GM15510 (cell line): ENCODE data around the gene PCDHA4.
"Not testable (repeated sequence)": the region's sequence is repeated elsewhere in the genome, so short reads cannot be mapped to it uniquely, and the experiment has no call there.

Experiments
- POLR2A ChIP-seq: IDR thresholded peaks from 3 replicates; pipeline ENCODE4 v1.6.1; 2011; ENCODE audit warnings: borderline replicate concordance; ENCODE audit not compliant: insufficient read length; ENCODE audit errors: extremely low read depth

PCDHA4 gene

DNA sequence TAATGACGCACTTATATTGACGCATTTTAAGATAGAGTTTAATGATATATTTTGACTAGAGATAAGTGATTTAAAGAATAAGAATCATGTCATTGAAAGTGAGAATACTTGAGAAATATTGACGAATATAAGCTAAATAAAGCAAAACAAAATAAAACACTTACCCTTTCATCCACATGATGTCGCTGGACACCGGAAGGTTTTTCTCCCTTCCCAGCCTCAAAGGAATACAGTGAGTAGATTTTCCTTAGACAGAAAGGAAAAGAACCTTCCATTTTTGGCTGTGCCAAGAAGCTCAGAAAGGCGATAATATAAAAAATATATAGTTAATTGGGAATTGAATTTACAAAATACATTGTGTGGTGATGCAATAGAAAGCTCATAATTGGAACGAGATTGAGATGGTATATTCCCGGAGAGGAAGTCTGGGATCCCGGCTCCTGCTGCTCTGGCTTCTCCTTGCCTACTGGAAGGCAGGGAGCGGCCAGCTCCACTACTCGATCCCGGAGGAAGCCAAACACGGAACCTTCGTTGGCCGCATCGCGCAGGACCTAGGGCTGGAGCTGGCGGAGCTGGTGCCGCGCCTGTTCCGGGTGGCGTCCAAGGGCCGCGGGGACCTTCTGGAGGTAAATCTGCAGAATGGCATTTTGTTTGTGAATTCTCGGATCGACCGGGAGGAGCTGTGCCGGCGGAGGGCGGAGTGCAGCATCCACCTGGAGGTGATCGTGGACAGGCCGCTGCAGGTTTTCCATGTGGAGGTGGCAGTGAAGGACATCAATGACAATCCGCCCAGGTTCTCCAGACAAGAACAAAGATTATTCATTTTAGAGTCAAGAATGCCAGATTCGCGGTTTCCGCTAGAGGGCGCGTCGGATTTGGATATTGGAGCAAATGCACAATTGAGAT, 14.8 kb downstream of the PCDHA4 start, which contains the start of gene PCDHA5:
Gene PCDHA5 (plus strand): TSS at position 239 of the 906 bp plus-strand sequence.
- TF ChIP-seq POLR2A: no peak

DNA sequence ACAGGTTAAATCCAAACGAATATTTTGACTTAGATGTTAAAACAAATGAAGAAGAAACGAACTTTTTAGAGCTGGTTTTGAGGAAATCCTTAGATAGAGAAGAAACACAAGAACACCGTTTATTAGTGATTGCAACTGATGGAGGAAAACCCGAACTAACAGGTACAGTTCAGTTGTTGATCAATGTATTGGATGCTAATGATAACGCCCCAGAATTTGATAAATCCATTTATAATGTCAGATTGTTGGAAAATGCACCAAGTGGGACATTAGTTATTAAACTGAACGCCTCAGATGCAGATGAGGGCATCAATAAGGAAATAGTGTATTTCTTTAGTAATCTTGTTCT, 15.4 kb downstream of the PCDHA4 start:
- no peak for TF ChIP-seq POLR2A

DNA sequence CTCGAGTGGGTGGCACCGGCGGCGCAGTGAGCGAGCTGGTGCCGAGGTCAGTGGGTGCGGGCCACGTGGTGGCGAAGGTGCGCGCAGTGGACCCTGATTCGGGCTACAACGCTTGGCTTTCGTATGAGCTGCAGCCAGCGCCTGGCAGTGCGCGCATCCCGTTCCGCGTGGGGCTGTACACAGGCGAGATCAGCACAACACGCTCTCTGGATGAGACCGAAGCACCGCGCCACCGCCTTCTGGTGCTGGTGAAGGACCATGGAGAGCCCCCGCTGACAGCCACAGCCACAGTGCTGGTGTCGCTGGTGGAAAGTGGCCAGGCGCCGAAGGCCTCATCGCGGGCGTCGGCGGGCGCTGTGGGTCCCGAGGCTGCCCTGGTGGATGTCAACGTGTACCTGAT, 16.6 kb downstream of the PCDHA4 start:
- TF ChIP-seq POLR2A: no peak

DNA sequence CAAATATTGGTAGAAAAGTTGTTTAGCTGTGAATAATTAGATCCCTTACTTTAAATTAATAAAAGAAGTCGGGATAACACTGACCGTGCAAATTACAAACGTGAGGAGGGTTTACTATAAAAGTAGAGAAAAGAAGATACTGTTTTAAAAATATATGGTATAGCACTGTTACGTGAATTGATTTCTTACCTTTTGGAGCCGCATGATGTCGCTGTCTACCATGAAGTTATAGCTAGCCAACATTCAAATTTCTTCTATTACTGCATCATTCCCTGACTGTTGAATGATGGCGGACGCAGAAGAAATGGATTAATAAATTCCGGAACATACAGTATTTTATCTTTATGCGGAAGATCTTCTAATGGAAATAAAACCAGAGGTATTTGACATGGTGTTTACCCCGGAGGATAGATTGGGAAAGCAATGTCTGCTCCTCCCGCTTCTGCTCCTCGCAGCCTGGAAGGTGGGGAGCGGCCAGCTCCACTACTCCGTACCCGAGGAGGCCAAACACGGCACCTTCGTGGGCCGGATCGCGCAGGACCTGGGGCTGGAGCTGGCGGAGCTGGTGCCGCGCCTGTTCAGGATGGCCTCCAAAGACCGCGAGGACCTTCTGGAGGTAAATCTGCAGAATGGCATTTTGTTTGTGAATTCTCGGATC, 21.0 kb downstream of the PCDHA4 start, which contains the start of gene PCDHA6:
Gene PCDHA6 (plus strand): TSS at position 257 of the 658 bp plus-strand sequence. CDS start 132 bp downstream, at position 389.
- TF ChIP-seq POLR2A: no peak

- no peak for TF ChIP-seq POLR2A
Observed at GRCh38 chr5:140828362-140828737, 21.5 kb downstream of the PCDHA4 start.

GRCh38 chr5:140833993-140834392, 27.1 kb downstream of the PCDHA4 start, which contains the start of gene PCDHA7:
PCDHA7 (plus strand) TSS chr5:140834269; CDS start chr5:140834384, 115 bp downstream.
- TF ChIP-seq POLR2A: no peak

DNA sequence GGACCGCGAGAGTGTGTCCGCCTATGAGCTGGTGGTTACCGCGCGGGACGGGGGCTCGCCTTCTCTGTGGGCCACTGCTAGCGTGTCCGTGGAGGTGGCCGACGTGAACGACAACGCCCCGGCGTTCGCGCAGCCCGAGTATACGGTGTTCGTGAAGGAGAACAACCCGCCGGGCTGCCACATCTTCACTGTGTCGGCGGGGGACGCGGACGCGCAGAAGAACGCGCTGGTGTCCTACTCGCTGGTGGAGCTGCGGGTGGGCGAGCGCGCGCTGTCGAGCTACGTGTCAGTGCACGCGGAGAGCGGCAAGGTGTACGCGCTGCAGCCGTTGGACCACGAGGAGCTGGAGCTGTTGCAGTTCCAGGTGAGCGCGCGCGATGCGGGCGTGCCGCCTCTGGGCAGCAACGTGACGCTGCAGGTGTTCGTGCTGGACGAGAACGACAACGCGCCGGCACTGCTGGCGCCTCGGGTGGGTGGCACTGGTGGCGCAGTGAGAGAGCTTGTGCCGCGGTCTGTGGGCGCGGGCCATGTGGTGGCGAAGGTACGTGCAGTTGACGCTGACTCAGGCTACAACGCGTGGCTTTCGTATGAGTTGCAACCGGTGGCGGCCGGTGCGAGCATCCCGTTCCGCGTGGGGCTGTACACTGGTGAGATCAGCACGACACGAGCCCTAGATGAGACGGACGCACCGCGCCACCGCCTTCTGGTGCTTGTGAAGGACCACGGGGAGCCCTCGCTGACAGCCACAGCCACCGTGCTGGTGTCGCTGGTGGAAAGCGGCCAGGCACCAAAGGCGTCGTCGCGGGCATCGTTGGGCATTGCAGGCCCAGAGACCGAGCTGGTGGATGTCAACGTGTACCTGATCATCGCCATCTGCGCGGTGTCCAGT, 29.0 kb downstream of the PCDHA4 start:
- no peak for TF ChIP-seq POLR2A

GRCh38 chr5:140840978-140841962, 34.4 kb downstream of the PCDHA4 start, which contains the start of gene PCDHA8:
PCDHA8 (plus strand) TSS chr5:140841187; CDS start chr5:140841322, 135 bp downstream.
- no peak for TF ChIP-seq POLR2A

DNA sequence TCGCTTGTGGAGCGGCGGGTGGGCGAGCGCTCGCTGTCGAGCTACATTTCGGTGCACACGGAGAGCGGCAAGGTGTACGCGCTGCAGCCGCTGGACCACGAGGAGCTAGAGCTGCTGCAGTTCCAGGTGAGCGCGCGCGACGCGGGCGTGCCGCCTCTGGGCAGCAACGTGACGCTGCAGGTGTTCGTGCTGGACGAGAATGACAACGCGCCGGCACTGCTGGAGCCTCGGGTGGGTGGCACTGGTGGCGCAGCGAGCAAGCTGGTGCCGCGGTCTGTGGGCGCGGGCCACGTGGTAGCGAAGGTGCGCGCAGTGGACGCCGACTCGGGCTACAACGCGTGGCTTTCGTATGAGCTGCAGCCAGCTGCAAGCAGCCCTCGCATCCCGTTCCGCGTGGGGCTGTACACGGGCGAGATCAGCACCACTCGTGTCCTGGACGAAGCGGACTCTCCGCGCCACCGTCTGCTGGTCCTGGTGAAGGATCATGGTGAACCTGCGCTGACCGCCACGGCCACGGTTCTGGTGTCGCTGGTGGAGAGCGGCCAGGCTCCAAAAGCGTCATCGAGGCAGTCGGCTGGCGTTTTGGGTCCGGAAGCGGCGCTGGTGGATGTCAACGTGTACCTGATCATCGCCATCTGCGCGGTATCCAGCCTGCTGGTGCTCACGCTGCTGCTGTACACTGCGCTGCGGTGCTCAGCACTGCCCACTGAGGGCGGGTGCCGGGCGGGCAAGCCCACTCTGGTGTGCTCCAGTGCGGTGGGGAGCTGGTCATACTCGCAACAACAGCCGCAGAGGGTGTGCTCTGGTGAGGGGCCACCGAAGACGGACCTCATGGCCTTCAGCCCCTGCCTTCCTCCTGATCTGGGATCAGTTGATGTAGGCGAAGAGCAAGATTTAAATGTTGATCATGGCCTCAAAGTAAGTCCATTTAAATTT, 36.2 kb downstream of the PCDHA4 start:
- TF ChIP-seq POLR2A: no peak

DNA sequence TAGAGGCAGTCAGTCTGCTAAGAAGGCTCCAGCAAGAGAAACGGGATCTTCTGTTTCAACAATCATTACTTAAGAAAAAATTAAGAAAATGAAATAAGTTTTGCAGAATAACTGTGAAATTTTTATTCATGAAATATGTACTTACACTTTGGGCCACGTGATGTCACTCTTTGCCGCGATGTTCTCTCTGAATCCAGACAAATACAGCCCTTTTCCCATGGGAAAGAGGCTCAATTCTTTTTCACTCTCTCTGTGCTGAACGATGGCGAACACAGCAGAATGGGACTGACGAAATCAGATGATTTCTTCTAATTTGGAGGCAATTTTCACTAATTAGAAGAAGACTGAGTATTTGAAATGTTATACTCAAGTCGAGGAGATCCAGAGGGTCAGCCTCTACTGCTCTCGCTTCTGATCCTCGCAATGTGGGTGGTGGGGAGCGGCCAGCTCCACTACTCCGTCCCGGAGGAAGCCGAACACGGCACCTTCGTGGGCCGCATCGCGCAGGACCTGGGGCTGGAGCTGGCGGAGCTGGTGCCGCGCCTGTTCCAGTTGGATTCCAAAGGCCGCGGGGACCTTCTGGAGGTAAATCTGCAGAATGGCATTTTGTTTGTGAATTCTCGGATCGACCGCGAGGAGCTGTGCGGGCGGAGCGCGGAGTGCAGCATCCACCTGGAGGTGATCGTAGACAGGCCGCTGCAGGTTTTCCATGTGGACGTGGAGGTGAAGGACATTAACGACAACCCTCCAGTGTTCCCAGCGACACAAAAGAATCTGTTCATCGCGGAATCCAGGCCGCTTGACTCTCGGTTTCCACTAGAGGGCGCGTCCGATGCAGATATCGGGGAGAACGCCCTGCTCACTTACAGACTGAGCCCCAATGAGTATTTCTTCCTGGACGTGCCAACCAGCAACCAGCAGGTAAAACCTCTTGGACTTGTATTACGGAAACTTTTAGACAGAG, 41.6 kb downstream of the PCDHA4 start, which contains the start of gene PCDHA9:
Gene PCDHA9 (plus strand): TSS at position 244 of the 964 bp plus-strand sequence. CDS start 114 bp downstream, at position 358.
- TF ChIP-seq POLR2A: not testable (repeated sequence)
